Colonic mucosa (tissue), 4 donors: Measurements from ENCODE around the gene WDR64. TPM values are rescaled to one million over a fixed set of nuclear protein-coding genes. Genes with fewer than 3 reads are reported as not detected.

Experiments used
- DNase-seq: peaks from one replicate; pipeline ENCODE4 v3.0.0-alpha.2; 2020
- H3K27ac ChIP-seq: fragments of 200-600 bp; one replicate; pipeline ENCODE4 v1.8.0; 2021
- H3K27me3 ChIP-seq: fragments of 200-600 bp; one replicate; pipeline ENCODE4 v1.8.0; 2021
- H3K36me3 ChIP-seq: fragments of 200-600 bp; one replicate; pipeline ENCODE4 v1.8.0; 2021
- H3K4me1 ChIP-seq: fragments of 200-600 bp; one replicate; pipeline ENCODE4 v1.8.0; 2021; ENCODE audit warnings: mild to moderate bottlenecking
- H3K4me3 ChIP-seq: fragments of 200-600 bp; one replicate; pipeline ENCODE4 v1.8.0; 2021
- H3K9ac ChIP-seq, 2 donors: one replicate each; pipeline ENCODE4 v1.7.0; 2013; ENCODE audit warnings: control low read depth in 2 of 2, low read depth in 2 of 2, low read length in 2 of 2
- H3K9me3 ChIP-seq: fragments of 200-600 bp; one replicate; pipeline ENCODE4 v1.8.0; 2021
- CTCF ChIP-seq: fragments of 200-600 bp; IDR thresholded peaks from one replicate; pipeline ENCODE4 v1.8.0; 2022; ENCODE audit warnings: antibody characterized with exemption, mild to moderate bottlenecking
- intact Hi-C: fragments of 100-400 bp; cut with DNase I; formaldehyde crosslinking; loops from one replicate; pipeline ENCODE4 v1.14.1; 2022
- total RNA-seq, 2 donors: library from RNA; stranded (reverse); fragmentation: NEBNext Ultra II Directional in 1 of 2; extraction: Animal tissue kit (Norgen Biotek cat#: 25700) in 1 of 2; gene quantifications; one replicate each; pipeline ENCODE4 v1.2.1, GENCODE V29; 2021
- donor health status: healthy.
- donor health status: DM: no; HTN: no; CAD: no.
- donor health status: DM: no; HTN: no; CAD: no.

Gene WDR64
- total RNA-seq, 2 donors from 2014 or later = not detected

GRCh38 chr1:241836941-241837340 is 184.9 kb downstream of the WDR64 start:
- TF ChIP-seq CTCF = no peak
- Histone ChIP-seq H3K36me3 (no peaks in the 10 kb centered on the region), H3K27ac (no peak overlapping the region), H3K27me3 (no peaks in the 10 kb centered on the region), H3K9me3 (no peaks in the 10 kb centered on the region), H3K4me3 (no peak overlapping the region), H3K9ac (no peak overlapping the region), H3K4me1 (no peaks in the 10 kb centered on the region)
- no peak for DNase-seq
- intact Hi-C loops = loop anchor here (5.0 to 10.0 kb wide), 2 partner anchors 232 to 305 kb away; partner anchors contain the start of gene KMO

DNA sequence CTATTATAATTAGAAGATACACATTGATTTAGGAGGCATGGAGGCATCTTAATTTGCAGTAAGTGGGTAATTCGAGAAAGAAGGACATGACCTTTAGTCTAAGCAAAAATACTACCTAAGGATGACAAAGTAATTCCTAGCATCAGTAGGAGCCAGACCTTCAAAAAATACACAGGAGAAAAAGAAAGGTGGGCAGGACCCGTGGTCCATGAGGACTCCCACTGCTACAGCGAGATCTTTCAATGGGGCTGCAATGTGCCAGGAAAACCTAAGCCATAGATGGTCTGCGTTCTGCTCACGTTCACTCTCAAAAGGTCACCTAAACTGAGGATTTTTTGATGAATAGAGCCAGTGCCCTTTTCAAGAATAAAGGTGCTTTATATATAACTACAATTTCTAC is 185.3 kb downstream of the WDR64 start:
- no peaks in the 10 kb centered on the region for H3K9me3 ChIP-seq
- no peak overlapping the region for H3K4me3 ChIP-seq
- no peak overlapping the region for H3K9ac ChIP-seq
- no peaks in the 10 kb centered on the region for H3K4me1 ChIP-seq
- no peak for DNase-seq
- intact Hi-C loops = loop anchor here (5.0 to 10.0 kb wide), 2 partner anchors 233 to 305 kb away; partner anchors contain the start of gene KMO
- no peaks in the 10 kb centered on the region for H3K27me3 ChIP-seq
- H3K27ac ChIP-seq = no peak overlapping the region
- no peaks in the 10 kb centered on the region for H3K36me3 ChIP-seq
- no peak for TF ChIP-seq CTCF

GRCh38 chr1:241837901-241838300 is 185.8 kb downstream of the WDR64 start:
- Histone ChIP-seq H3K36me3 (no peaks in the 10 kb centered on the region), H3K27me3 (no peaks in the 10 kb centered on the region), H3K9me3 (no peaks in the 10 kb centered on the region), H3K4me3 (no peak overlapping the region), H3K4me1 (no peaks in the 10 kb centered on the region), H3K9ac (no peak overlapping the region), H3K27ac (no peak overlapping the region)
- intact Hi-C loops = loop anchor here (5.0 to 10.0 kb wide), 2 partner anchors 233 to 306 kb away; partner anchors contain the start of gene KMO
- TF ChIP-seq CTCF = no peak
- no peak for DNase-seq

DNA sequence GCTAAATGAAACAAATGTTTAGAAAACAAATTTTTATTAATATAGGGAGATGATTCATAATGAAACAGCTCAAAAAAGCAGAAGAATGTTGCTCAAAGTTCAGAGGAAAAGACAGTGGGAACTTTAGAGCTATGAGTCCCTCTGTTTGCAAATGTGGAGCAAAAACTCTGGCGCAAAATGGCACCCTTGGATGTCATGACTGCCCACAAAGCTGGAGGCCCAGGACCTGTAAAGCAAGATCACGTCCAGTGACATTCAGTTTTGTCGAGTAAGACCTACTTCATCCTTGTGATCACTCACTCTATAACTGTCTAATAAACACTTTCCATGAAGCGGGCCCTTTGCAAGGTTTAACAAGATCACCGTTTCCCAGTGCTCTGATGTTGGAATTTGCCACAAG is 186.8 kb downstream of the WDR64 start:
- no peaks in the 10 kb centered on the region for H3K27me3 ChIP-seq
- intact Hi-C loops = loop anchor here (5.0 to 10.0 kb wide), 2 partner anchors 234 to 307 kb away; partner anchors contain the start of gene KMO
- no peak overlapping the region for H3K27ac ChIP-seq
- no peaks in the 10 kb centered on the region for H3K4me1 ChIP-seq
- TF ChIP-seq CTCF = no peak
- H3K4me3 ChIP-seq = no peak overlapping the region
- H3K9me3 ChIP-seq = no peaks in the 10 kb centered on the region
- no peaks in the 10 kb centered on the region for H3K36me3 ChIP-seq
- DNase-seq = no peak
- H3K9ac ChIP-seq = no peak overlapping the region

DNA sequence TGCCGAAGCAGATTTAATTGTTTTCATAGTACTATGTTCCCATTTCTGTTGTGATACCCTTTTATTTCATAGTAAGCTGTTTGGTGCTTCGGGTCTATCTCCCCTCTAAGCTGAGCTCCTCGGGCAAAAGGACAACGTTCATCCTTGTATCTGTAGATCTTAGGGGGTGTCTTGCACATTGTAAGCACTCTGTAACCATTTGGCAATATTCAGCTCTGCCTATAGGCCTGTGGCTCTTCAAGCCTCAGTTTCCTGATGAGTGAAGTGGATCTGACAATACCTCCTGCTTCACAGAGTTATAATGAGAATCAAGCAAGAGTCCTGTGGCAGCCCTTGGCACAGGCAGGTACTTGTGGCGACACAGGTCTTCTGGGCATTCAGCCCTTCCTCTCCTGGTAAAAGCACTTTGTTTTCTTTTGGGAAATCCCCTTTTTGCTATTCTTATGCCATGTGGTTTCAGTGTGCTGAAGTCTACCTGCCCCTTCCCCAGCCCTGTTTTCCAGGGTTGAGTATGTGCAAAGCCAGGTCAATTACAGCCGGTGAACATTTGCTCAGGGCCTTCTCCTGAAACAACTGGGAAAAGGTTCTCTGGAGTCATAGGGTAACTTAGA is 187.4 kb downstream of the WDR64 start:
- Histone ChIP-seq H3K27ac (no peak overlapping the region), H3K27me3 (no peaks in the 10 kb centered on the region), H3K9ac (no peak overlapping the region), H3K4me3 (no peak overlapping the region), H3K36me3 (no peaks in the 10 kb centered on the region), H3K4me1 (no peaks in the 10 kb centered on the region), H3K9me3 (no peaks in the 10 kb centered on the region)
- TF ChIP-seq CTCF = no peak
- no peak for DNase-seq
- intact Hi-C loops = loop anchor here (5.0 to 10.0 kb wide), 2 partner anchors 235 to 307 kb away; partner anchors contain the start of gene KMO
